NCI-H524 treated with DMSO at 0.1 percent for 48 hours (cell line): Measurements from ENCODE around the gene ACTL6B.
A peak's percentile ranks its signal among the peaks of the same experiment; 100 is the strongest.
"Not testable (repeated sequence)": the region's sequence is repeated elsewhere in the genome, so short reads cannot be mapped to it uniquely, and the experiment has no call there.

ENCODE experiments used
- DNase-seq: peaks from one replicate; lab custom pipeline; 2025; lab: John Stamatoyannopoulos, UW

Gene ACTL6B

DNA sequence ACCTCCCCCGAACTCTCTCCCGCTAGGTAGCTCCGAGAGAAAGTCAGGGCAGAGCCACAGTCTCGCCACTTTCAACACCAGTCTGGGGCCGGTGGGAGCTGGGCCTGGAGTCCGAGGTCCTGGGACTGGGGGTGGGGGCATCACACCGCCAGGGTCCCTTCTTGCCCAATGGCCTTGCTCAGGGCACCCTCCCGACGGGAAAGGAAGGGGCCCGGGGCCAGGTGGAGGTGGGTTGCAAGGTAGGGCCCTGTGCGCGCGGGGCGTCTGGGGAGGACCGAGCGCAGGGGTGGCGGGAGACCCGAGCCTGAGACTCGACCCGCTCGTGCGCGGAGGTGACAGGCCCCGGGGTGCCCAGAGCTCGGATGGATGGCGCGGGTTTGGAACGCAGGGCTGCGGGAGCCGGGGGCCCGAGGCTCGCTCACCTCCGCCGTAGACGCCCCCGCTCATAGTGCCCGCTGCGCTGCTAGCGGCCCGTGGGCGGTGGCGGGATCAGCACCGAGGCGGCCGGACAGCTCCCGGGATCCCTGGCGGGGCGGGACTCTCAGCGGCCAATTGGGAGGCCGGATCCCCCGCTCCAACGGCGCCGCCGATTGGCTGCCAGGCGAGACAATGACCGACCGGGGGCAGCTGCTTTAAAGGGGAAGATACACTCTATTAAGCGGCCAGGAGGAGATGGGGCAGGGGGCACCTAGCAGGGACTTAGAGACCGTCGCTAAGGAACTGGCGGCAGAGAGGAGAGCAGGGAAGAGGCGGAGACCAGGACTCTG is at the start of gene ACTL6B:
Gene ACTL6B (minus strand): TSS at position 541 of the 767 bp plus-strand sequence. CDS start 94 bp downstream, at position 447.
- DNase-seq: peak; percentile 39

DNA sequence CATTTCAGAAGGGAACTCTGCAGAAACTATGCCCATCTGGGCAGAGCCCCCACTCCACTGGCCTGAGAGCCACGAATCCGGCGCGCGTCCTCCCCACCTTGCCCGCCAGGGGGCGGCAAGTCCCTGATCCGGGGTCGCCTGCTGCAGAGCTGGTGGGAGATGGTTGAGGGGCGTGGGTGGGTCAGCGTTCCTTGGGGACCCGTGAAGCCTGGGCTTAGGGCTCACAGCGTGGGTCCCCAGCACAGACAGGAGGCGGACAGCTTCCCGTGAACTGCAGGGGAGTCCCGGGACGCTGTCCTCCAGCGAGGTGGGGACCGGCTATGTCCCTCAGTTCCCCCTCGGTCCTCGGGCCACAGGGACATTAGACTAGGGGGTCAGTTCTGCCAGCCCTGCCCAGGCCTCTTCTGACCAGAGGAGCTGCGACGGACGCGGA is 49.1 kb upstream of the ACTL6B start:
- DNase-seq: no peak

DNA sequence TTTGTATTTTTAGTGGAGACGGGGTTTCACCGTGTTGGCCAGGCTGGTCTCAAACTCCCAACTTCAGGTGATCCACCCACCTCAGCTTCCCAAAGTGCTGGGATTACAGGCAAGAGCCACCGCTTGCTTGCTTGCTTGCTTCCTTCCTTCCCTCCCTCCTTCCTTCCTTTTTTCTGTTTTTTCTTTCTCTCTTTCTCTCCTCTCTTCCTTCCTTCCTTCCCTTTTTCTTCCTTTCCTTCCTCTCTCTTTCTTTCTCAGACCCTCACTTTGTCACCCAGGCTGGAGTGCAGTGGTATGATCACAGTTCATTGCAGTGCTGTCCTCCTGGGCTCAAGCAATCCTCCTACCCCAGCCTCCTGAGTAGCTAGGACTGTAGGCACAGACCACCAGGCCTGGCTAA is 44.8 kb upstream of the ACTL6B start:
- DNase-seq: not testable (repeated sequence)

DNA sequence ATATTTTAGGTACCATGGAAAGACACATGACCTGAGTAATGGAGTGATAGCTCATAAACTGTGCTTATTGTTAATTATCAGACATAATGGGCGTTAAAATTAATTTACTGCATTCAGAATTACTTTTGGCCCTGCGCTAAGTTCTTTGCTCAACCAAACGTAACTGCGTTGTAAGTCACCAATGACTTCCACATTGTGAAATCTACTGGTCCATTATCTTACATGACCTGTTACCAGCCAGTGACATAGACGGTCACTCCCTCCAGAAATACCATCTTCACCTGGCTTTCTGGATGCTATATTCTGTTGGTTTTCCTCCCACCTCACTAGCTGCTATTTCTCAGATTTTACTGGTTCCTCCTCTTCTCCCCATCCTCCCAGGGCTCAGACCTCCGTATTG is 42.8 kb upstream of the ACTL6B start:
- DNase-seq: no peak

DNA sequence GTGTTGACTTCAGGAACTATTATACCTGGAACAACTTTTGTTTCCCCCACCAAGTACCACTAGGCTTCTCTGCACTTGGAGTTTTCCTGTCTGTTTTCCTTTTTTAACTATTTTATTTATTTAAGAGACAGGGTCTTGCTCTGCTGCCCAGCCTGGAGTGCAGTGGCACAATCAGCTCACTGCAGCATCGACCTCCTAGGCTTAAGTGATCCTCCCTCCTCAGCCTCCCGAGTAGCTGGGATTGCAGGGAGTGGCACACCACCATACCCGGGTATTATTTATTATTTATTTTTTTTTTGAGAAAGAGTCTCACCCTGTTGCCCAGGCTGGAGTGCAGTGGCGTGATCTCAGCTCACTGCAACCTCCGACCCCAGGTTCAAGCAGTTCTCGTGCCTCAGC is 39.9 kb upstream of the ACTL6B start:
- no peak for DNase-seq

DNA sequence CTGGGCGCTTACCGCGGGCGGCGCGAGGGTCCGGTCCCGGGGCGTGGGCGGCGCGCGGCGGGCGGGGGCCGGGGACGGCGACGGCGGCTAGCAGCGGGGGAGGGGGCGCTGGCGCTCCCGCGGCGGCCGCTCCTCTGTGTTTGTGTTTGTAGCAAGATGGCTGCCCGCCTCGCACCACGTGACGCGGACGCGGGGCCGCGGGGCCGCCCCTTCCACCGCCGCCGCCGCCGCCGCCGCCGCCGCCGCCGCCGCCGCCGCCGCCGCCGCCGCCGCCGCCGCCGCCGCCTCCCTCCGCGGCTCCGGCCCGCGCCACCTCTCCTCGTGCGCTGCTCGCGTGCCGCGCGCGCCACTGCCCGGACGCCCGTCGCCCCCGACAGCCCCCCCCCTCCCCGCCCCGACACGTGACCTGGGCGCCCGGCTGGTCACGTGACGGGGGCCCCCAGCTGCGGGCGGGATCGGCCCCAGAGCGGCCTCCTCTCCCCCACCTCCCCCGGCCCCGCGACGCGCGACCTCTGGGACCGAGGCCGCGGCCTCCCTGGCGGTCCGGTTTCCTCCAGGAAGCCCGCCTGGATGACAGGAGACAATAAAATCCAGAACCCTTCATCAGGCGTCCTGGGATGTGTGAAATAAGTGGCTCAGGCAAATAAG is 38.0 kb upstream of the ACTL6B start, which contains the start of gene GIGYF1:
Gene GIGYF1 (minus strand): TSS at position 153 of the 648 bp plus-strand sequence. CDS start 6,012 bp downstream, outside the sequence.
- DNase-seq: no peak

DNA sequence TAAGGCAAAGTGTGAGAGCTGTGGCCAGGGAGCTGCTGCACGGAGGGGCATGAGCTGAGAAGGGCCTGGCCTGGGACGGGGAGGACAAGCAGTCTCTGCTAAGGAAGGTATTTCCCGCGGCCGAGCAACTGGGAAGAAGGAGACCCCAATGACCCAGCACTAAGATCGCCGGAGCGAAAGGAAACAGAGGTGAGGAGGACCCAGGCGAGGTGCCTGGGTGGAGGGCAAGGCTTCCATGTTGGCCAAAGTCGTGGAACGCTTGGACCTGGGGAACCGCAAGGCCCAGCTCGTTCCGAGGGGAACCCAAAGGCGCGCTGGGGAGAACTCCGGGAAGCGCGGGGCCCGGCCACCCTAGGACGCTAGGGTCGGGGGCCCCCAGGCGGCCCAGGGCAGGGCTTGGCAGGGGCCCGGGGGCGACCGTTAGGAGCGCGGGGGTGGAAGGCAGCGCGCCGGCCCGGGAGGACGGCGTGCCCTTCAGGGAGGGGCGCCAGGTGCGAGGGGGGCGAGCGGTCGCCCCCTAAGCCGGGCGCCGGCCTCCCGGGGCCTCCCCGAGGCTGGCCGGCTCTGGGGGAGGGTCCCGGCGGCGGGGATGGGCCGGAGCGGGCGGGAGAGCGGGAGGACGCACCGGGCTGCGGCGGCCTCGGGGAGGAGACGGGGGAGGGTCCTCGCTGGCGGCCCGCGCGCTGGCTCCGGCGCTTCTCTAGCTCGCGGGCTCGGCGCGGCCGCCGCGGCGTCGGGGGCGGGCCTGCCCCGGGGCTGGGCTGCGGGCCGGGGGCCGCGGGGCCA is 37.3 kb upstream of the ACTL6B start:
- DNase-seq: no peak

DNA sequence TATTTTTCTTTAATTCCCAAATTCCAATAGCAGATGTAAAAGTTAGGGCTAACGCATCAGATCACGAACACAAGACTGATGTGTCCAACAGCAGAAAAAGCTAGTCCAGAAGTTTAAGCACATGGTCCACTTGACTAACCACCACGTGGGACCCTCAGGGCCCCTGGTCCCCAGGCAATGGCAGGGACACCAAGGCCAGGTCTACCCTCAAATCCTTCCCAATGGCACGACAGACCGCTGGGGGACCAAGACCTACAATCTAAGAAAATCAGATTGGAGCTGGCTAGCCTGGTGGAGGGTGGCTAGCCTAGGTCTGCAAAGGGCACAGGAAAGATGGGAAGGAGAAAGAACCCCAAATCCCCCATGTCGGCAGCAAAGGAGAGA is 36.3 kb upstream of the ACTL6B start:
- no peak for DNase-seq

DNA sequence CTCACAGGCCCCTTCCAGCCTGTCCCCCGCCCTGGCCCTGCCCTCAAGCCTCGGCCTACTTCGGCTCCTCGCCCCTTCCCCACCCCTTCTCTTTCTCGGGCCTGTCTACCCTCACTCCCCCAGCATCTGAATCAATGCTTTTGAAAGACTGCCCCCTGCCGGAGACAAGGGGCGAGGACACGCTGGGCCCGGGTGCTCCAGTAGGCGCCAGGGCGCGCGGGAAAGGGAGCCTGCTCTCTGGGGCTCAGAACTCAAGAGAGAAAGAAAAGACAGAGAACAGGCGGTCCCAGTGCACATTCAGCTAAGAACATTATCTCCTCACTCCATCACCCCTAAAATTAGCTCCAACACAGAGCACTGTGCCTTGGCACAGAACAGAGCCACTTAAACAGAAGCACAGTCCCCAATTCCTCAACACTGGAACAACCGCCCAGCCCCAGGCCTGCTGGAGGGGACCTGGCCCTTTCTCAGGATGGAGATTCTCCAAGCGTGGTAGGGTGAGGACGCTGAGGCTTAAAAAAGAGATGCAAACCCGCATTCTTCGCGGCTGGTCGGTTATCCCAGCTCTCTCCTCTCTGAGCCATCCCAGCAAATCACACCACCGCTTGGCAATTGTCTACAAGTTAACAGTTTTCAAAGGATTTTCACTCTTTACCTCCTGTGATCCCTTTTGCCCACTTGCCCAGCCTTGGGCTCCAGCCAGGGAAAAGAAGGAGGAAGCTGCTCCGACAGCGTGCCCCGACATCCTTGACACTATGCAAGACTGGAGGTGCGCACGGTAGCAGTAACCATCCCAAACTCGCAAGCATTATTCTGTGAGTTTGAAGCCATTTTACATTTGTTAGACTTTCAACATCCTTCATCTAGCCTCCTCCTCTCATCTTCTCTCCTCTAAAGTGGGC is 35.7 kb upstream of the ACTL6B start:
- no peak for DNase-seq

DNA sequence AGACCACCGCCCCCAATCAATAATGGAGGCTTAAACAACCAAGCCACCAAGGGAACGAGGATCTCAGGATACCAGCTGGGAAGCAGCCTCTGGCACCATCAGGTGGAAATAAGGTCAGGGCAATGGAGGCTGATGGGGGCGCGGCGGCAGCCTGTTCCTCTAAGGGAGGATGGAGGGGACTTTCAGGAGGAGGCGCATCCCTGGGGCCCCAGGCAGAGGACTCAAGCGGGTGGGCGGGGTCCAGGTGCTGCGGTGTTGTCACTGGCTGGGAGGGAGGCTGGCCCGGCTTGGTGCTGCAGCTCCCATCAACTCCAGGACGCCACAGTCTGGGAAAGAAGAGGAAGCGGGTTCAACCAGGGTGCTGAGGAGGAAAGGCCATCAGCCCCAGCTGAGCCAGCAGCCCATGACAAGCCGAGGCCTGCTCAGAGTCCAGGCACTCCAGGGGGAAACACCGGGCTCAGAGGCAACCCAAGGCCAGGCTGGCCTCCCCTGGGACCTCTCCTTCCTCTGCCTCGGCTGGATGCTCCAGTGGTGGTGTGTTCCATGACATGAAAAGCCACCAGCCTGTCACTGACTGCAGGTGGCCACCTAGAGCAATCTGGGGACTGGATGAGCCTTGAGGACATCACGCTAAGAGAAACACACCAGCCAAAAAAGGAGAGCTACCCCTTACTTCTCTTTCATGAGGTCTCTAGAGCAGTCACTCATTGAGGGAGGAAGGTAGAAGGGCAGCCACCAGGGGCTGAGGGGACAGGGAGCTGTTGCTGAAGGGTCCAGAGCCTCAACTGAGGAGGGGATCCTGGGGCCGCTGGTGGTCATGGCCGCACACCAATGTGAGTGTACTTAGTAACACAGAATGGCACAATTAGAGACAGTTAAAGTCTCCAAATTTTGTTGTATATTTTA is 33.2 kb upstream of the ACTL6B start:
- DNase-seq: no peak

DNA sequence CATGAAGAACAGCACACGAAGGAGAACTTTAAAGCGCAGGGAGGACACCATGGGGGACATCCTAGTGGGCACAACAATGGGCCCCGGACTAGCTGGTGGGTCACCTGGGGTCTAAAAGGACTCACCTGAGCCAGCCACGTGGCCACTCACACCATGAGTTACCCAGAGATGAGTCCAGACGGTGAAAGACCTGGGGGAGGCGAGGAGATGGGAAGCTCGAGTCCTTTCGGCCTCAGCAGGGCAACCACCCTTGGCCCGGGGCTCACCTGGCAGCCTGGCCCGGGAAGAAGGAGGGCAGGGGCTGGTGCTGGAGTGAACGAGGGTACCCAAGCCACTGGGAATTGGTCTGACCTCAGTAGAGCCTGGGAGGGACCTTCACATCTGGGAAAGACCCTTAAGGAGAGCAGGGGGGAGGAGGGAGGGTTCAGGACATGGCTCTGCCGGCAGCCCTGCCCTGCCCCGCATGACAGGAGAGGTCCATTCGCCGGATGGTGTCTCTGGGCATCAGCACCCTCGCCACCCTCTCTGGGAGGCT is 32.1 kb upstream of the ACTL6B start:
- no peak for DNase-seq

DNA sequence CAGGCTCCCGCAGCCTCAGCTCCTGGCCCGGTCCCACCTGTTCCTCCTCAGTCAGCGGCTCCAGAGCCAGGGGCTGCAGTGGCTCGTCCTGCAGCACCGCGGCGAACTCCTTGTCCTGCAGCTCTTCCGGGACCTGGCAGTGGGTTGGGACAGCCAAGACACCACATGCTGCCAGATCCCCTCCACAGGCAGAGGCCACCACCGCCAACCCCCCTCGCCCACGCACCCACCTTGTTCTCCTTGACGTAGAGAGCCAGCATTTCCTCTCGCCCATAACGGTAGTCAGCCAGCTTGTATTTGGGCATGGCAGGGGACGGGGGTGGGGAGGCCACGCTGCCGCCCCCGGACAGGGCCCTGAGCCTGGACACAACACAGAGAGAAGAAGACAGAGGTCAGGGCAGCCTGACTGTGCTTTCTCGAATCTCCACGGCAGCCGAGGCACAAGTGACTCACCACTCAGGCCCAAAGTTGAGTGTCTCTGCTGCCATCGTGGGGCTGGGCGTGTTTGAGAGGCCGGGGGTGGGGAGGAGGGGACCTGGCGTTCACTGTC is 31.6 kb upstream of the ACTL6B start:
- no peak for DNase-seq

DNA sequence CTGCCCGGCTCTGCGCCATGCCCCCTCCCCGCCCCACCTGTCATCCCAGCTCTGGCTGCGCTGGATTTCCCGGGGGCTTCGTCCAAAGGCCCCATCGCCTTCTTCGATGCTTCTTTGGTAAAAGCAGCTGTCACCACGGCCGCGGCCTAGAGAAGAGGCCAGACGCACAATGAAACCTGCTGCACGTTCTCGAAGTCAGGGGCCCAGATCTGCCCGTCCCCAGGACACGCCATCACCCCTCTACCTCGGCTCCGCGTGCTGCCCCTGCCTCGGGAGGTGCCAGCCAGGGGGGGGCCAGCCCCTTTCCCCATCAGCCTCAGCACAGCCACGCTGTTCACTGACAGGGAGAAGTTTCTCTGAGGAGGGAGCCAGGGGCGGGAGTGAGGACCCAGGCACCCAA is 31.0 kb upstream of the ACTL6B start:
- no peak for DNase-seq

DNA sequence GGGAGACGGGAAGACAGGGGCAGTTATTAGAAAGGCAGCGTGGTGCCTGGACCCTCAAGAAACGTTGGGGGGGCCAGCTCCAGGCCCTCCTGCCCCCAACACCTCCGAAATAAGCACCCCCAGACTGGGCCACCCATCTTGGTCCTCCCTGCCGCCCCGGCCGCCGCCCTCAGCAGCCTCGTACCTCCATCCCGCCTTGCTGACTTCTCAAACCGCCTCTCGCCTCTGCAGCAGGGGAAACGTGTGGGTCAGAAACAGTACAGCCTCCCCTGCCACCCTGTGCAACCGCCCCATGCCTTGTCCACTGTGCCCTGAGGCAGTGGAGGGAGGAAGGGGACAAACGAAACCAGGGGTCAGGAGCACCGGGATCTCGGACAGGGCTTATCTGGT is 30.6 kb upstream of the ACTL6B start:
- no peak for DNase-seq

DNA sequence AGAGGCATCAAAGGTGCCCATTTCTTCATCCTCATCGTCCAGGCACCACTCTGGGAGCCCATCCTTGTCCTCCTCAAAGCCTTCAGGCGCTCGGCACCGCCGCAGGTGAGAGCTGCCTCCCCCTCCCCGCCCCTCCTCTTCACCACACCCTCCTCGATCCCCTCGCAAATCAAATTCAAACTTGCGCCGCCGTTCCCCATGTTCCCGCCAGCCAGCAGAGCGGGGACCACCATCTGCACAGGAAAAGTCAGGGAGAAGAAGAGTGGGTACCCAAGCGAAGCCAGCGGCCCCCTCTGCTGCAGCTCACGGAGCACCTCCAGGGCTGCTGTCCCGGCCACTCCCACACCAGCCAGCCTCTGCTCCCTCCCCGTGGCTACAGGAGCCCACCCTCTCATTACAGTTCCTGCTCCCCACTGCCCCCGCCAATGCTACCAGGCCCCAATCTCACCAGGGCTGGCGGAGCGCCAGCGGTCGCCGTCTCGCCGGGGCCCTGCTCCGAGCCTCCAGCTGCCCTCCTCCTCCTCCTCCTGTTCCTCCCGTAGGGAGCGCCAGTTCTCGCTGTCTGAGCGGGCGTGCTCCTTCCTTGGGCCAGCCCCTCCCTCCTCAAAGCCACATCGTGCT is 30.1 kb upstream of the ACTL6B start:
- no peak for DNase-seq

DNA sequence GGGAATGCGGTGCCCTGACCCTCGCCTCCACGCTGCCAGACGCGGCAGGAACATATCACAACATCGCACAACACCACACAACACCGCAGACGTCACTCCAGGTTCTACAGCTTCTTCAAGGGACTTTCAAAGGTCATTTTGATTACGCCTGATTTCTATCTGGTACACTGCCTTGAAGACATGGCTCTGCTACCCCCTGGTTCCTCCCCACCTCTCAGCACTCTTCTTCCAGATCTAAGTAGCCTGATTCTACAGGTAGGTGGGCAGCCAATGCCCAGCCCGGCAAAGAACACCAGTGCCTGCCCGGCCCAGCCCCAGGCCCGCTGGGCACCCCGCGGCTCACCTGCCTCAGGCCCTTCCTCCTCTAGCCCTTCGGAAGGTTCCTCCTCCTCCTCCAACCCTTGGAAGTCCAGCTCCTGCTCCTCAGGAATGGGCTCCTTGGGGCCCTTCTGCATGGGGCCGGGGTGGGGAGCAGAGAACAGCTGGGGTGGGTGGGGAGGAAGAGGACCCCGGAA is 29.4 kb upstream of the ACTL6B start:
- DNase-seq: no peak

DNA sequence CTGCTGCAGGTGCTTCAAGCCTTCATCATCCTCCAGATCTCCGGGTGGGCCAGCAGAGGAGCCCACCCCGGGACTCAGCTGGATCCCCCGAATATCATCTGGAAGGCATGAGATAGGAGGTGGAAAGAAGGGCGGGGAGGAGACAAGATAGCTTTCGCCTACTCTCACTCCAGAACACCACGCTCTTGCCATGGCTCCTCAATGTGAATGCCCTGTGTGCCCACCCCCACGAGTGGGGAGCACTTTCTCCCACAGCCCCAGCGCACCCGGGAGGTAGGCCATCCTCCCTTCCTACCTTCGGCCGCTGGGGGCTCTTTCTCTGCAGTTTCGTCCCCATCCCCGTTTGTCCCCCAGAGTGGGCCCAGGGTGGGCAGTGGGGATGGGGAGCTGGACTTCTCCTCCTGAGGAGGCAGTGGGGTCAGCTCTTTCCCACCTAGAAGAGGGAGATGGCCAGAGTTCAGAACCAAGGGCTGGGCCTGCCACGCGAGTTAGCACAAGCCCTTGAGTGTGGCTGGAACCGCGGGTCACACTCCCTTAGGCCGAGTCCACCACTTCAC is 28.9 kb upstream of the ACTL6B start:
- DNase-seq: no peak

DNA sequence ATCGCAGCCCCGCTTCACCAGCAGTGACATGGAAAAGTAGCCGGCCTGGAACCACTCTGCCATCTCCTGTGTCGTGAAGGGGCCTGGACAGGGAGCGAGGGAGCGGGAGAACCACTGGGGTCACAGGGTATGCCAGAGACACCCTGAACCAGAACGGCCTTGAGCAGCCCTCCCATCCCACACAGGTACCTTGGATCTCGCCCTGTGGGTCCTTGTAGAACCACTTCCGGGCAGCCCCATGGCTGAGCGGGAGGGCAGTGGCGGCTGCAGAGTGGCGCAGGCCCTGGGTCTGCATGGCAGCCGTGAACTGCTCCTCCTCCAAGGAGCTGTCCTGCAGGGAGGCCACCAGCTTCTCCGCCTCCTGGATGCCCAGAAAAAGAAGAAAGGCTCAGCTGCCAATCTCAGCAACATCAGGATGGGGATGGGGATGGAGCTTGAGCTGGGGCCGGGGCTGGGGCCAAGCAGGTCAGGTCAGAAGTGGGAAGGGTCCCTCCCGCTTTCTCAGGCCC is 28.3 kb upstream of the ACTL6B start:
- DNase-seq: no peak
